CD4-positive, alpha-beta T cell (primary cell): ENCODE results near the gene ARGLU1. TPM values are rescaled to one million over a fixed set of nuclear protein-coding genes. Genes with fewer than 3 reads are reported as not detected.

Experiments
- ATAC-seq: fragments of 200-7000 bp; cut with Tn5 transposase; one replicate; pipeline ENCODE4 v1.10.0; 2022; ENCODE audit warnings: mild to moderate bottlenecking; ENCODE audit not compliant: poor library complexity
- CTCF ChIA-PET: fragments of 350-600 bp; sonication (Branson Sonifier 250); formaldehyde crosslinking; loops from one replicate; lab custom pipeline; 2021; ENCODE audit warnings: antibody characterized with exemption, inconsistent platforms; lab: Charles Lee
- POLR2A ChIA-PET: fragments of 350-600 bp; sonication (Branson Sonifier 250); formaldehyde crosslinking; loops from one replicate; lab custom pipeline; 2021; ENCODE audit warnings: antibody characterized with exemption, inconsistent platforms; lab: Charles Lee
- DNase-seq, 14 experiments: peaks; one replicate each; pipeline ENCODE4 v3.0.0-alpha.2; 2013 to 2020; ENCODE audit warnings: mixed read lengths in 2 of 14
- H3K27ac ChIP-seq, 2 donors: one replicate each; pipeline versions ENCODE4 v1.5.1 to v1.7.0; 2013; ENCODE audit warnings: low read length in 2 of 2, low read depth in 1 of 2, mild to moderate bottlenecking in 1 of 2
- H3K27me3 ChIP-seq, 2 experiments: 1 replicate in 1 of 2; 2 replicates in 1 of 2; pipeline versions ENCODE4 v1.6.1 to v1.7.0; 2013; ENCODE audit warnings: low read length in 2 of 2, control low read depth in 1 of 2, mild to moderate bottlenecking in 1 of 2, moderate library complexity in 1 of 2; ENCODE audit not compliant: insufficient read depth in 2 of 2, control insufficient read depth in 1 of 2
- H3K36me3 ChIP-seq: one replicate; pipeline ENCODE4 v1.6.1; 2013; ENCODE audit warnings: low read length, control low read depth; ENCODE audit not compliant: insufficient read depth
- H3K4me1 ChIP-seq: one replicate; pipeline ENCODE4 v1.6.1; 2013; ENCODE audit warnings: low read length, control low read depth; ENCODE audit not compliant: insufficient read depth
- H3K4me3 ChIP-seq: one replicate; pipeline ENCODE4 v1.5.1; 2013; ENCODE audit warnings: mild to moderate bottlenecking, low read length, moderate library complexity
- H3K9me3 ChIP-seq, 2 experiments: 1 replicate in 1 of 2; 2 replicates in 1 of 2; pipeline versions ENCODE4 v1.6.1 to v1.7.0; 2013; ENCODE audit warnings: low read length in 2 of 2, mild to moderate bottlenecking in 2 of 2, control low read depth in 1 of 2, moderate library complexity in 1 of 2; ENCODE audit not compliant: control insufficient read depth in 1 of 2, insufficient read depth in 1 of 2
- H3K27ac Mint-ChIP-seq: one replicate; pipeline ENCODE4 v1.8.0; 2020; ENCODE audit warnings: mixed read lengths
- H3K27me3 Mint-ChIP-seq: one replicate; pipeline ENCODE4 v1.8.0; 2021; ENCODE audit warnings: mixed read lengths
- H3K36me3 Mint-ChIP-seq: one replicate; pipeline ENCODE4 v1.8.0; 2021; ENCODE audit warnings: low read depth, mixed read lengths
- H3K4me1 Mint-ChIP-seq: one replicate; pipeline ENCODE4 v1.8.0; 2021; ENCODE audit warnings: low read depth, mixed read lengths
- H3K4me3 Mint-ChIP-seq: one replicate; pipeline ENCODE4 v1.8.0; 2020; ENCODE audit warnings: mild to moderate bottlenecking, mixed read lengths
- H3K9me3 Mint-ChIP-seq: one replicate; pipeline ENCODE4 v1.8.0; 2020; ENCODE audit warnings: mixed read lengths
- CTCF ChIP-seq: fragments of 200-600 bp; IDR thresholded peaks from one replicate; pipeline ENCODE4 v1.8.0; 2022; ENCODE audit warnings: antibody characterized with exemption, mild to moderate bottlenecking
- intact Hi-C, 2 experiments: fragments of 100-400 bp; cut with DNase I in 1 of 2; cut with micrococcal nuclease in 1 of 2; formaldehyde crosslinking; loops; one replicate each; pipeline versions ENCODE4 v1.15.1 to v1.9.0; 2023 to 2025; cut with DNase I, micrococcal nuclease
- total RNA-seq, 174 experiments: library from RNA in 2 of 174; stranded (reverse) in 2 of 174; gene quantifications; one replicate each; pipeline ENCODE4 v1.2.3 and lab custom pipeline; 2021 to 2026

The ARGLU1 gene
- total RNA-seq, 2 experiments from 2014 or later = 146 to 152 TPM

DNA sequence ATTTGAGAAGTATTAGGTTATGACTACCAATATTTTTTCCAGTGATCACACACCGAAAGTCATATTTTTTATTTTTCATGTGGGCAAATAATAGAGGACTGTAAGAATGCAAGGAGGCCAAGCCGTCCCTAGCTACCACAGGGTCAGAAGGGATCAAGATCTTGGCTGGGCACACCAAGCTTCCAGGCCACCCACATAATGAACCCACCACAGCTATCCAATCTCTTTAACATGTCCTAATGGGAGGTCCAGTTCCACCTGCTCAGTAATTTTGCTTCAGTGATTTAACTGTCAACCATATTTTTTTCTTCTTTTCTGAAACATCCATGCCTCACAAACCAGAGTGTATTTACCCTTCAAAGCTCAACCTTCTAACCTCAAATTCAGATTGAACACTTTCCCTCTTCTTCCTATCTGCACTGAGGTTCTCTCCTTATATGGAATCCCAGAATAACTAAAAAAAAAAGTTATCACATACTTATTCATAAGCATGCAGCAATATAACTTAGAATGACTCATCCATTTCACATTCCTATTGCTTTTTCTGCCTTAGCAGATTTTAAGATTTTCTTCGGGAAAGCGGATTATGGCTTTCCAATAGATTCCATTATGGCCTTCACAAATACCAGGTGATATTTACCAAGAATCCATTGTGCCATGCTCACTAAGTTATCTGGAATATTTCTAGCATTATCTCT is 12.2 kb downstream of the ARGLU1 start:
- H3K4me1 Mint-ChIP-seq = peaks cover 78% of the 10 kb centered on the region
- H3K9me3 Mint-ChIP-seq = no peaks in the 10 kb centered on the region
- Histone ChIP-seq H3K4me1 (no peaks in the 10 kb centered on the region), H3K9me3 (no peaks in the 10 kb centered on the region), H3K36me3 (peaks cover 86% of the 10 kb centered on the region), H3K27ac (no peak overlapping the region), H3K27me3 (no peaks in the 10 kb centered on the region), H3K4me3 (no peak overlapping the region)
- H3K4me3 Mint-ChIP-seq = no peak overlapping the region
- intact Hi-C loops = no loop called here
- ChIA-PET POLR2A (no interaction called here), CTCF (no interaction called here)
- peaks cover 91% of the 10 kb centered on the region for H3K36me3 Mint-ChIP-seq
- ATAC-seq = no peak
- DNase-seq = no peak
- TF ChIP-seq CTCF = no peak
- no peak overlapping the region for H3K27ac Mint-ChIP-seq
- no peaks in the 10 kb centered on the region for H3K27me3 Mint-ChIP-seq

DNA sequence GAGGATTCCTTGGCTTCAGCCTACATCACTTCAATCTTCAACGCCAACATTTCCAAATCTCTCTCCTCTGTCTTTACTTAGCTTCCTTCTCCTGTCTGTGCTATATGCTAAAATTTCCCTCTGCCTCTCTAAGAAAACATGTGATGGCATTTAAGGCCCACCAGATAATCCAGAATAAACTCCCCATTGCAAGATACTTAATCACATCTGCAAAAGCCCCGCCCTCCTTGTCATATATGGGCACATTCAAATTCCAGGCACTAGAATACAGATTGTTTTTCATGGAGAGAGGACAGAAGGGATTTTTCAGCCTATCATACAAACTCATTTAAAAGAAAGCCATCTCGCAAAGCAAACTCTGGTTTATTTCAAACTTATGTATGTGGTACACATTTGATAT is 16.2 kb downstream of the ARGLU1 start:
- Mint-ChIP-seq H3K36me3 (peaks cover 93% of the 10 kb centered on the region), H3K4me3 (no peak overlapping the region), H3K4me1 (peaks cover 63% of the 10 kb centered on the region), H3K27ac (peak overlapping the region; percentile 2), H3K27me3 (no peaks in the 10 kb centered on the region), H3K9me3 (no peaks in the 10 kb centered on the region)
- no peak for ATAC-seq
- intact Hi-C loops = no loop called here
- ChIA-PET CTCF (interaction anchor here (3.0 kb wide), 1 partner anchor 15 kb away, joined by 8 read pairs; no protein-coding TSS in a partner anchor), POLR2A (interaction anchor here (0.7 kb wide), 1 partner anchor 15 kb away, joined by 3 read pairs; no protein-coding TSS in a partner anchor)
- peaks cover 86% of the 10 kb centered on the region for H3K36me3 ChIP-seq
- no peak for DNase-seq
- H3K4me1 ChIP-seq = no peaks in the 10 kb centered on the region
- H3K27me3 ChIP-seq = no peaks in the 10 kb centered on the region
- H3K27ac ChIP-seq = no peak overlapping the region
- H3K4me3 ChIP-seq = no peak overlapping the region
- TF ChIP-seq CTCF = no peak
- no peaks in the 10 kb centered on the region for H3K9me3 ChIP-seq

DNA sequence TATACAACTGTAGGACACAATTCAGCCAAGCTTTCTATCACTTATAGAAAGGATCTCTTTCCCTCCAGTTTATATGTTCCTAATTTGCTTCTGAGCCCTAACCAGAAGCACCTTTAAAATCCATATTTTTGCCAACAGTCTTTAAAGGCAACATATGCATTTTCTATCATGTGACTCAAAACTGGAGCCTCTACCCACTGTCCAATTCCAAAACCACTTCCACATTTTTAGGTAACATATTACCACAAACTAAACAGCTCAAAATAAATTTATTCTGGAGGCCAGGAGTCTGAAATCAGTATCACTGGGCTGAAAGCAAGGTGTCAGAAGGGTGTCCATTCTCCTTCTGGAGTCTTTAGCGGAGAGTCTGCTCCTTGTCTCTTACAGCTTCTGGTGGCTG is 16.6 kb downstream of the ARGLU1 start:
- Mint-ChIP-seq H3K27me3 (no peaks in the 10 kb centered on the region), H3K27ac (peak overlapping the region; percentile 15), H3K9me3 (no peaks in the 10 kb centered on the region), H3K4me3 (no peak overlapping the region), H3K4me1 (peaks cover 59% of the 10 kb centered on the region), H3K36me3 (peaks cover 89% of the 10 kb centered on the region)
- TF ChIP-seq CTCF = no peak
- Histone ChIP-seq H3K27me3 (no peaks in the 10 kb centered on the region), H3K27ac (no peak overlapping the region), H3K9me3 (no peaks in the 10 kb centered on the region), H3K36me3 (peaks cover 85% of the 10 kb centered on the region), H3K4me1 (no peaks in the 10 kb centered on the region), H3K4me3 (no peak overlapping the region)
- ChIA-PET POLR2A (interaction anchor here (0.7 kb wide), 1 partner anchor 15 kb away, joined by 3 read pairs; no protein-coding TSS in a partner anchor), CTCF (interaction anchor here (3.0 kb wide), 1 partner anchor 15 kb away, joined by 8 read pairs; no protein-coding TSS in a partner anchor)
- no peak for DNase-seq
- ATAC-seq = no peak
- intact Hi-C loops = no loop called here
